NCI-H524 treated with DMSO at 0.1 percent for 48 hours (cell line): ENCODE data around the gene CHCHD6.
A peak's percentile ranks its signal among the peaks of the same experiment; 100 is the strongest.

Source experiments
- DNase-seq: peaks from one replicate; lab custom pipeline; 2025; lab: John Stamatoyannopoulos, UW

Gene CHCHD6

GRCh38 chr3:126979046-126979628 lies 275.1 kb downstream of the CHCHD6 start:
- no peak for DNase-seq

GRCh38 chr3:126980266-126980811 lies 276.3 kb downstream of the CHCHD6 start:
- DNase-seq, result no peak

GRCh38 chr3:126982126-126982470 lies 278.1 kb downstream of the CHCHD6 start:
- DNase-seq, result no peak

GRCh38 chr3:126982471-126983175 lies 278.6 kb downstream of the CHCHD6 start, which contains the start of gene PLXNA1:
PLXNA1 (plus strand) TSS chr3:126983115; CDS start chr3:126988594, 5,479 bp downstream.
- DNase-seq, result peak; percentile 21

- DNase-seq, result no peak
Observed at GRCh38 chr3:126983276-126983652, 279.2 kb downstream of the CHCHD6 start.

GRCh38 chr3:126983653-126984390 lies 279.8 kb downstream of the CHCHD6 start:
- no peak for DNase-seq

GRCh38 chr3:126984391-126985131 lies 280.5 kb downstream of the CHCHD6 start:
- DNase-seq, result no peak

- DNase-seq, result no peak
Observed at GRCh38 chr3:126985132-126985985, 281.3 kb downstream of the CHCHD6 start.

GRCh38 chr3:126986001-126986400 lies 282.0 kb downstream of the CHCHD6 start:
- no peak for DNase-seq

GRCh38 chr3:126987129-126987528 lies 283.1 kb downstream of the CHCHD6 start:
- DNase-seq, result no peak

- DNase-seq, result no peak
Observed at GRCh38 chr3:126987596-126987995, 283.6 kb downstream of the CHCHD6 start.

GRCh38 chr3:126988451-126989021 lies 284.5 kb downstream of the CHCHD6 start:
- DNase-seq, result no peak

- no peak for DNase-seq
Observed at GRCh38 chr3:126989316-126990023, 285.4 kb downstream of the CHCHD6 start.

GRCh38 chr3:126990024-126990700 lies 286.1 kb downstream of the CHCHD6 start:
- no peak for DNase-seq

GRCh38 chr3:126990890-126991289 lies 286.9 kb downstream of the CHCHD6 start:
- DNase-seq, result peak; percentile 93

- DNase-seq, result no peak
Observed at GRCh38 chr3:126991366-126992200, 287.5 kb downstream of the CHCHD6 start.

GRCh38 chr3:126992216-126992615 lies 288.2 kb downstream of the CHCHD6 start:
- DNase-seq, result no peak

- DNase-seq, result no peak
Observed at GRCh38 chr3:126992776-126993175, 288.7 kb downstream of the CHCHD6 start.

- no peak for DNase-seq
Observed at GRCh38 chr3:126993436-126993835, 289.4 kb downstream of the CHCHD6 start.
